ENCODE results near the gene OTOG.

OTOG gene

DNA sequence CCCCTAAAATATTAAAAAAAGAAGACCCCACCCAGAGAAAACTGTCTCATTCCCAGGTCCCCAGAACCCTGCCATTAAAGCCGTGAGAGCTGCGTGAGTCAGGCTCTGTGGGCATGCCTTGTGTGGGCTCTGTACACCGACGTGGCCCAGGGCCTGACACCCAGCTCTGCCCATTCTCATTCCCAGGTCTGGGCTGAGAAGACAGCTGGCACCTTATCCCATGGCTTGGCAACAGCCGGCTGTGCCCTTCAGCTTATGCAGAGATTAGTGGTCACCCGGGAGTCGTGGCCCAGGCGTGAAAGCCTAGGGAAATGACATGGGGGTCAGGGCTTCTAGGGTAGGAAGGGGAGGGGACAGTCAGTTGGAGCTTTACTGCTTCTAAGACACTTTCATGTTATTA lies 31.9 kb downstream of the OTOG start:
- in situ Hi-C loops (cut with MboI; ENCODE audit: low pct_unique_long_range_greater_than_20kb, low sequenced_read_pairs, unreplicated experiment), result loop anchor here (25.0 kb wide), 1 partner anchor 408 kb away; no protein-coding TSS in a partner anchor
- TF ChIP-seq, protein P1, sequence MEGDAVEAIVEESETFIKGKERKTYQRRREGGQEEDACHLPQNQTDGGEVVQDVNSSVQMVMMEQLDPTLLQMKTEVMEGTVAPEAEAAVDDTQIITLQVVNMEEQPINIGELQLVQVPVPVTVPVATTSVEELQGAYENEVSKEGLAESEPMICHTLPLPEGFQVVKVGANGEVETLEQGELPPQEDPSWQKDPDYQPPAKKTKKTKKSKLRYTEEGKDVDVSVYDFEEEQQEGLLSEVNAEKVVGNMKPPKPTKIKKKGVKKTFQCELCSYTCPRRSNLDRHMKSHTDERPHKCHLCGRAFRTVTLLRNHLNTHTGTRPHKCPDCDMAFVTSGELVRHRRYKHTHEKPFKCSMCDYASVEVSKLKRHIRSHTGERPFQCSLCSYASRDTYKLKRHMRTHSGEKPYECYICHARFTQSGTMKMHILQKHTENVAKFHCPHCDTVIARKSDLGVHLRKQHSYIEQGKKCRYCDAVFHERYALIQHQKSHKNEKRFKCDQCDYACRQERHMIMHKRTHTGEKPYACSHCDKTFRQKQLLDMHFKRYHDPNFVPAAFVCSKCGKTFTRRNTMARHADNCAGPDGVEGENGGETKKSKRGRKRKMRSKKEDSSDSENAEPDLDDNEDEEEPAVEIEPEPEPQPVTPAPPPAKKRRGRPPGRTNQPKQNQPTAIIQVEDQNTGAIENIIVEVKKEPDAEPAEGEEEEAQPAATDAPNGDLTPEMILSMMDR (IDR thresholded peaks at IDR 0.05; ENCODE audit: extremely low read depth, insufficient read depth, missing control alignments), result no peak
- no peak for DNase-seq (ENCODE audit: low spot score)

DNA sequence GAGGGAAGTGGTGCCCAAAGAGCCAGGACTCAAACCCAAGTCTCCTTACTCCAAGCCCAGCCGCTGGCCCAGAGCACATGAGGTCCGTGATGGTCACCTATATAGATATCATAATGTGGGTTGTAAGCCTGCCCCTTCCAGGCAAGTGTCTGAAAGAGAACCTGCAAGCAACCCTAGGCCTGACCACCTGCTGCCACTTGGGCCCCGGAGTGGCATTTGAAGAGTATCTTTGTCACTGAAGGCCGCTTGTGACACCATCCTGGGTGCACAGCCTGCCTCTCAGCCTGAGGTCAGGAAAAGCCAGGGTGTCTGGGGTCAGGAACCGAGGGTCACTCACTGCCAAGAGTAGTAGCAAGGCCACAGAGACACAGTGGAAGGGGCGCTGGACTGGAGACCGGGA lies 32.4 kb downstream of the OTOG start:
- in situ Hi-C loops (cut with MboI; ENCODE audit: low pct_unique_long_range_greater_than_20kb, low sequenced_read_pairs, unreplicated experiment), result loop anchor here (25.0 kb wide), 1 partner anchor 408 kb away; no protein-coding TSS in a partner anchor
- TF ChIP-seq, protein P1 (IDR thresholded peaks at IDR 0.05; ENCODE audit: extremely low read depth, insufficient read depth, missing control alignments), result no peak
- DNase-seq (ENCODE audit: low spot score), result no peak

GRCh38 chr11:17580271-17580670 lies 33.2 kb downstream of the OTOG start:
- no peak for DNase-seq (ENCODE audit: low spot score)
- TF ChIP-seq, protein P1 (IDR thresholded peaks at IDR 0.05; ENCODE audit: extremely low read depth, insufficient read depth, missing control alignments), result no peak
- in situ Hi-C loops (cut with MboI; ENCODE audit: low pct_unique_long_range_greater_than_20kb, low sequenced_read_pairs, unreplicated experiment), result loop anchor here (25.0 kb wide), 1 partner anchor 407 kb away; no protein-coding TSS in a partner anchor

GRCh38 chr11:17581036-17581731 lies 34.1 kb downstream of the OTOG start:
- TF ChIP-seq, protein P1 (IDR thresholded peaks at IDR 0.05; ENCODE audit: extremely low read depth, insufficient read depth, missing control alignments), result no peak
- in situ Hi-C loops (cut with MboI; ENCODE audit: low pct_unique_long_range_greater_than_20kb, low sequenced_read_pairs, unreplicated experiment), result loop anchor here (25.0 kb wide), 1 partner anchor 406 kb away; no protein-coding TSS in a partner anchor
- DNase-seq (ENCODE audit: low spot score), result no peak

DNA sequence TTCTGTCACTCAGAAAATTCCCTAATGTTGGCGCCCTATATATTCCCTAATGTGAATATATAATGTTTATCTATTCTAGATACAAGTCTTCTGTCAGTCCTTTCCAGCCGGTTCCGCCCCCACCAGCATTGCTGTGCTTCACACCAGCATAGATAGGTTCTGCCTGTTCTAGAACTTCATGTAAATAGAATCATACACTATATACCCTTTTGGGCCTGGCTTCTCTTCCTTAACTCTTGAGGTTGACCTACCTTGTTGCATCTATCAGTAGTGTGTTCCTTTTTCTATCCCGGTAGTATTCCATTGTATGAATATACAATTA lies 34.6 kb downstream of the OTOG start:
- TF ChIP-seq, protein P1 (IDR thresholded peaks at IDR 0.05; ENCODE audit: extremely low read depth, insufficient read depth, missing control alignments), result no peak
- no peak for DNase-seq (ENCODE audit: low spot score)
- in situ Hi-C loops (cut with MboI; ENCODE audit: low pct_unique_long_range_greater_than_20kb, low sequenced_read_pairs, unreplicated experiment), result loop anchor here (25.0 kb wide), 1 partner anchor 406 kb away; no protein-coding TSS in a partner anchor

DNA sequence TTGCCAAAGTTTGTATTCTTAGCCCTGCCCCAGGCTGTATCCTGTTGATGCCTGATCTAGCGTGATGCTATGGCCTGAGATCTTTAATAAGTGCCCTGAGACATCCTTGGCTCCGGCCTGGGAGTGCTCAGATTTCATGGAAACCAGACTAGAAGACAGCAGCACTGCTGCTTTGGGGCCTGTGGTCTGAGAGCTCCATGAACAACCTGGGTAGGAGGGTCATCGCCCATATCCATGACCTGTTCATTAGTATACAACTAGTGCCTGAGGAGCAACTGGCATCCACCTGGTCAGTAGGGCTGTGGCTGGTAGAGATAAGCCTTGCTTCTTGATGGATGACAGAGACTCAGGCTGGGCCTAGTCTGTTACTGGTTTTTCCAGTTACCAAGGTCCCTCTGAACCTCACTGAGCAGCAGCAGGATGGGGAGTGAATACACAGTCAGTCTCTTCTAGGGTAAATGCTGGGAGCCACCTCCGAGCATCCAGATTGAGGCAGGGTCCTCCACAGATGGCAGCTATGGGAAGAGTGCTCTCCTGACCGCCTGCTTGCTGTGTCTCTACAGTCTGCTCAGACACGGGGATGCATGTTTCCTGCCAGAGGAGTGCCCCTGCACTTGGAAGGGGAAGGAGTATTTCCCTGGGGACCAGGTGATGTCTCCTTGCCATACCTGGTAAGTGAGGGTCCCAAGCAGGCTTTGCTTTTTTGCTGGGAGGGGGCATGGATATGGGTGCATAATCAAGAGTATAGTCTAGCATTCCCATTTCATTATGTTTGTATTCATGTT lies 39.0 kb downstream of the OTOG start:
- in situ Hi-C loops (cut with MboI; ENCODE audit: low pct_unique_long_range_greater_than_20kb, low sequenced_read_pairs, unreplicated experiment), result loop anchor here (25.0 kb wide), 1 partner anchor 401 kb away; no protein-coding TSS in a partner anchor
- no peak for DNase-seq (ENCODE audit: low spot score)

More for the DNA sequence above, 39.0 kb downstream of the OTOG start:
- TF ChIP-seq, protein P1 (IDR thresholded peaks at IDR 0.05; ENCODE audit: extremely low read depth, insufficient read depth, missing control alignments), result no peak
